GM12892 (cell line): ENCODE measurements around the gene MEIG1.
A peak's percentile ranks its signal among the peaks of the same experiment; 100 is the strongest.
"Not testable (repeated sequence)": the region's sequence is repeated elsewhere in the genome, so short reads cannot be mapped to it uniquely, and the experiment has no call there.

ENCODE experiments used
- DNase-seq: peaks from one replicate; pipeline ENCODE4 v3.0.0; 2011; ENCODE audit not compliant: insufficient read length
- FAIRE-seq: peaks from 2 replicates; lab custom pipeline; 2011; peaks lifted over from hg19 to GRCh38; lab: Jason Lieb, UNC
- POLR2A ChIP-seq: IDR thresholded peaks from 2 replicates; pipeline ENCODE4 v1.6.1; 2011; ENCODE audit warnings: low read depth, low read length, control low read depth
- POLR2AphosphoS5 ChIP-seq: IDR thresholded peaks from 2 replicates; pipeline ENCODE4 v1.6.1; 2011; ENCODE audit warnings: low read depth, low read length, control low read depth
- TAF1 ChIP-seq: IDR thresholded peaks from 2 replicates; pipeline ENCODE4 v1.6.1; 2011; ENCODE audit warnings: low read depth, mild to moderate bottlenecking, control low read depth, low read length, borderline replicate concordance

The MEIG1 gene

GRCh38 chr10:14945108-14945507 is 14.1 kb upstream of the MEIG1 start:
- TF ChIP-seq TAF1 (no peak), POLR2AphosphoS5 (no peak), POLR2A (no peak)
- DNase-seq (no peak), FAIRE-seq (no peak)

- TF ChIP-seq POLR2AphosphoS5 (no peak), TAF1 (no peak), POLR2A (no peak)
- DNase-seq: no peak
- no peak for FAIRE-seq
Measured at GRCh38 chr10:14947268-14947667, 11.9 kb upstream of the MEIG1 start.

GRCh38 chr10:14949291-14949690 is 9.9 kb upstream of the MEIG1 start:
- no peak for FAIRE-seq
- TF ChIP-seq POLR2AphosphoS5 (no peak), TAF1 (no peak), POLR2A (no peak)
- DNase-seq: no peak

- no peak for DNase-seq
- TF ChIP-seq POLR2A: no peak
- TF ChIP-seq TAF1: no peak
- no peak for TF ChIP-seq POLR2AphosphoS5
- peak; percentile 42 for FAIRE-seq
Measured at GRCh38 chr10:14952851-14953423, 6.3 kb upstream of the MEIG1 start.

- FAIRE-seq (peak; percentile 57), DNase-seq (peak; percentile 31)
- TF ChIP-seq TAF1 (peak; percentile 9; the same call in 1 of the 2 replicates), POLR2A (peak; percentile 62; the same call in 1 of the 2 replicates), POLR2AphosphoS5 (peak; percentile 70)
Measured at GRCh38 chr10:14953424-14954000, 5.7 kb upstream of the MEIG1 start.

- TF ChIP-seq POLR2A: 0 out of 2 replicates have a peak, but pooled peaks have one; percentile 45
- no peak for TF ChIP-seq TAF1
- peak; percentile 75 for TF ChIP-seq POLR2AphosphoS5
- DNase-seq (peak; percentile 82), FAIRE-seq (peak; percentile 88)
Measured at GRCh38 chr10:14954001-14954770, 5.0 kb upstream of the MEIG1 start, which contains the start of gene DCLRE1C. DCLRE1C (minus strand) TSS chr10:14954096; CDS start chr10:14954010, 86 bp downstream.

- DNase-seq (no peak), FAIRE-seq (no peak)
- TF ChIP-seq POLR2AphosphoS5: no peak
- TF ChIP-seq POLR2A: no peak
- TF ChIP-seq TAF1: no peak
Measured at GRCh38 chr10:14954934-14955333, 4.3 kb upstream of the MEIG1 start.

GRCh38 chr10:14958872-14959220 is 342 bp upstream of the MEIG1 start:
- FAIRE-seq: no peak
- DNase-seq: no peak
- no peak for TF ChIP-seq POLR2AphosphoS5
- TF ChIP-seq TAF1: no peak
- no peak for TF ChIP-seq POLR2A

- FAIRE-seq (no peak), DNase-seq (no peak)
- TF ChIP-seq TAF1 (no peak), POLR2AphosphoS5 (no peak), POLR2A (no peak)
Measured at GRCh38 chr10:14967897-14968296, 8.7 kb downstream of the MEIG1 start.

GRCh38 chr10:14971867-14972448 is 12.8 kb downstream of the MEIG1 start:
- TF ChIP-seq TAF1: no peak
- no peak for TF ChIP-seq POLR2AphosphoS5
- TF ChIP-seq POLR2A: no peak
- FAIRE-seq: peak; percentile 64
- DNase-seq: no peak

- FAIRE-seq, DNase-seq: not testable (repeated sequence)
Measured at GRCh38 chr10:14974153-14974998, 15.2 kb downstream of the MEIG1 start.
